Transverse colon (tissue), 4 donors: ENCODE data around the gene GHRH. TPM values are rescaled to one million over a fixed set of nuclear protein-coding genes. Genes with fewer than 3 reads are reported as not detected.

Experiments
- DNase-seq: peaks from one replicate; pipeline ENCODE4 v3.0.0-alpha.2; 2019
- H3K27ac ChIP-seq, 4 donors: fragments of 200-600 bp; sonication (generic); 2 replicates each; pipeline ENCODE4 v1.5.1; 2016 to 2018; ENCODE audit warnings: inconsistent platforms in 4 of 4
- H3K27me3 ChIP-seq: fragments of 200-600 bp; sonication (generic); 2 replicates; pipeline ENCODE4 v1.5.1; 2017; ENCODE audit warnings: inconsistent platforms
- H3K36me3 ChIP-seq, 4 donors: fragments of 200-600 bp; sonication (generic); 2 replicates each; pipeline ENCODE4 v1.5.1; 2017 to 2019; ENCODE audit warnings: inconsistent platforms in 4 of 4
- H3K4me1 ChIP-seq, 4 donors: fragments of 200-600 bp; sonication (generic); 2 replicates each; pipeline ENCODE4 v1.5.1; 2017 to 2020; ENCODE audit warnings: inconsistent platforms in 4 of 4
- H3K4me3 ChIP-seq, 4 donors: fragments of 200-600 bp; sonication (generic); 1 replicate in 1 of 4; 2 replicates in 3 of 4; pipeline versions ENCODE4 v1.5.1 to v1.6.1; 2017 to 2019; ENCODE audit warnings: inconsistent platforms in 4 of 4
- H3K9me3 ChIP-seq, 2 donors: fragments of 200-600 bp; sonication (generic); 2 replicates each; pipeline ENCODE4 v1.5.1; 2017 to 2019; ENCODE audit warnings: inconsistent platforms in 2 of 2
- CTCF ChIP-seq, 5 experiments: fragments of 200-600 bp in 3 of 5; fragments of 450-650 bp in 2 of 5; sonication (generic) in 3 of 5; IDR thresholded peaks; 1 replicate in 2 of 5; 2 replicates in 3 of 5; pipeline ENCODE4 v1.5.1; 2016 to 2017; ENCODE audit warnings: antibody characterized with exemption in 5 of 5, inconsistent platforms in 3 of 5, mild to moderate bottlenecking in 2 of 5, moderate library complexity in 1 of 5
- EP300 ChIP-seq: sonication (generic); formaldehyde crosslinking; IDR thresholded peaks from one replicate; pipeline ENCODE4 v1.6.1; 2017; ENCODE audit warnings: antibody characterized with exemption, low read depth
- POLR2A ChIP-seq: fragments of 450-650 bp; IDR thresholded peaks from one replicate; pipeline ENCODE4 v1.6.1; 2016; ENCODE audit warnings: antibody characterized with exemption, mild to moderate bottlenecking, moderate library complexity
- POLR2AphosphoS5 ChIP-seq, 3 donors: sonication (generic); formaldehyde crosslinking; IDR thresholded peaks; one replicate each; pipeline ENCODE4 v1.6.1; 2016; ENCODE audit warnings: antibody characterized with exemption in 3 of 3
- WGBS, 2 donors: methylation state at CpG; one replicate each; pipeline ENCODE4 v1.1.5; 2018; ENCODE audit warnings: low coverage in 1 of 2; 5-methylcytosine and 5-hydroxymethylcytosine counted together
- in situ Hi-C, 4 donors: fragments of 200-750 bp; cut with MboI; loops; one replicate each; pipeline versions ENCODE4 v1.15.0 to v1.15.1; 2017; ENCODE audit warnings: low sequenced_read_pairs in 3 of 4, low pct_ligation_motif_present in 1 of 4, low pct_unique_long_range_greater_than_20kb in 1 of 4
- intact Hi-C: fragments of 100-400 bp; cut with DNase I; formaldehyde crosslinking; loops from one replicate; pipeline ENCODE4 v1.15.1; 2023; ENCODE audit warnings: low total_unique reads
- total RNA-seq, 4 donors: library from RNA; depleted of rRNA; stranded (reverse); fragments of >200 nt; gene quantifications; one replicate each; pipeline ENCODE4 v1.1.0, GENCODE V29; 2016

GHRH gene
- total RNA-seq, 4 donors from 2014 or later, result not detected

GRCh38 chr20:37298190-37298939, 36.8 kb upstream of the GHRH start:
- intact Hi-C loops (no loop called here), in situ Hi-C loops (no loop called here)
- H3K36me3 ChIP-seq, result peaks cover 0 to 4% (median 0%) of the 10 kb centered on the region in 4 donors
- WGBS, 2 donors, result 73 to 100% methylated on average over 2 to 6 of the region's 6 CpGs
- no peak overlapping the region for H3K4me3 ChIP-seq
- no peak for DNase-seq
- H3K4me1 ChIP-seq, result peaks cover 22 to 64% (median 50%) of the 10 kb centered on the region in 4 donors
- H3K27ac ChIP-seq, result peak overlapping the region; percentile 76 to 84 (median 80)
- TF ChIP-seq POLR2AphosphoS5 (IDR thresholded peaks at IDR 0.05) (no peak), EP300 (no peak), CTCF (IDR thresholded peaks at IDR 0.05) (no peak), POLR2A (no peak)
- H3K9me3 ChIP-seq, result no peaks in the 10 kb centered on the region
- H3K27me3 ChIP-seq, result no peaks in the 10 kb centered on the region

- Histone ChIP-seq H3K9me3 (no peaks in the 10 kb centered on the region), H3K36me3 (peaks cover 0 to 4% (median 0%) of the 10 kb centered on the region in 4 donors), H3K27me3 (no peaks in the 10 kb centered on the region), H3K4me3 (no peak overlapping the region), H3K27ac (peak overlapping the region; percentile 76 to 84 (median 80)), H3K4me1 (peaks cover 22 to 64% (median 45%) of the 10 kb centered on the region in 4 donors)
- TF ChIP-seq POLR2AphosphoS5 (IDR thresholded peaks at IDR 0.05), result peak; percentile 16 to 32 (median 17)
- no peak for TF ChIP-seq POLR2A
- peak; percentile 36 for TF ChIP-seq EP300
- WGBS, 2 donors, result 83 to 100% methylated on average over 1 to 13 of the region's 13 CpGs
- intact Hi-C loops, result no loop called here
- in situ Hi-C loops, result no loop called here
- DNase-seq, result no peak
Observed at GRCh38 chr20:37297066-37297736, 35.6 kb upstream of the GHRH start.

DNA sequence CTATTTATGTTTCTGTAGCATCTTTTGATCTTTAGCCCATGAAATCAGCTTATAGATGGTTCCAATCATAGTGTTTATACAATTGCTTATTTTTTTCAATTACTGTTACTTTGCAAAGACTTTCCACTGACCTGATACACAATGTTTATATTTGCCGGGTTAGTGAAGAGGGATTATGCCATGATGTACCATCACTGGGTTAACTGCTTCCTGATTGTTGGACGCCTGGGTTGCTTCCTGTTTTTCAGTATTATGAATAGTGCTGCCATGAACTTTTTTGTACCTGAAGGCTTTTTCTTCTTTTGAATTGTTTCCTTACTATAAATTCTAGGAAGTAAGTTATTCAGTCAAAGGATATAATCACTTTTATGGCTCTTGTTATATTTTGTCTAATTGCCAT, 34.8 kb upstream of the GHRH start:
- Histone ChIP-seq H3K4me3 (no peak overlapping the region), H3K36me3 (peaks cover 0 to 1% (median 0%) of the 10 kb centered on the region in 4 donors), H3K27me3 (no peaks in the 10 kb centered on the region), H3K9me3 (no peaks in the 10 kb centered on the region), H3K27ac (peak overlapping the region; percentile 76 to 84 (median 80)), H3K4me1 (peaks cover 22 to 64% (median 45%) of the 10 kb centered on the region in 4 donors)
- 0 to 8% methylated on average over 2 of the region's 2 CpGs for WGBS, 2 donors
- intact Hi-C loops, result no loop called here
- in situ Hi-C loops, result no loop called here
- TF ChIP-seq POLR2A, result no peak
- TF ChIP-seq EP300, result no peak
- TF ChIP-seq POLR2AphosphoS5 (IDR thresholded peaks at IDR 0.05), result no peak
- no peak for TF ChIP-seq CTCF (IDR thresholded peaks at IDR 0.05)
- DNase-seq, result no peak

DNA sequence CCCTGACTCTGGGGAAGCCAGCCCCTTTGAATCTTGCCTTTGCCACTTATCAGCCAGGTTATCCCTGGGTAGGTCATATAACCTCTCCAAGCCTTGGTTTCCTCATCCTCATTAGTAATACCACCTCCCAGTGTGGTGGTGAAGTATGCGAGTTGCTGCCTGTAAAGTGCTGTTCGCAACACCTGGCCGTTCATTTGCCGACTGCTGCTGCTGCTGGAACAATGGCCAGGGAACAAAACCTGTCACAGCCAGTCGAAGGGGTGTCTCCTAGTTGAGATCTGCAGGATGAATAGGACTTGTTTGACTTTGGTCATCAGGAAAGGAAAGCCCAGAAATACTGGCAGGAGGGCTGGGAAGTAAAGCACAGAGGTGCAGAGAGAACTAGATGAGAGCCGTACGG, 34.0 kb upstream of the GHRH start:
- intact Hi-C loops (no loop called here), in situ Hi-C loops (no loop called here)
- H3K36me3 ChIP-seq, result no peaks in the 10 kb centered on the region
- DNase-seq, result no peak
- H3K27ac ChIP-seq, result peak overlapping the region; percentile 76 to 84 (median 80)
- no peaks in the 10 kb centered on the region for H3K27me3 ChIP-seq
- TF ChIP-seq CTCF (IDR thresholded peaks at IDR 0.05) (no peak), EP300 (no peak), POLR2A (no peak), POLR2AphosphoS5 (IDR thresholded peaks at IDR 0.05) (no peak)
- 71 to 80% methylated on average over 4 to 7 of the region's 7 CpGs for WGBS, 2 donors
- H3K4me1 ChIP-seq, result peaks cover 25 to 70% (median 49%) of the 10 kb centered on the region in 4 donors
- H3K4me3 ChIP-seq, result no peak overlapping the region
- H3K9me3 ChIP-seq, result no peaks in the 10 kb centered on the region
